PC-3 (cell line): ENCODE results near the gene FRMD4B.

Experiments
- CTCF ChIP-seq: fragments of 300-600 bp; sonication (generic); conservative IDR thresholded peaks from 2 replicates; pipeline ENCODE4 v1.5.1; 2017; ENCODE audit warnings: antibody characterized with exemption, low read depth, mild to moderate bottlenecking, low read length
- EZH2 ChIP-seq: fragments of 300-600 bp; sonication (generic); IDR thresholded peaks from one replicate; pipeline ENCODE4 v1.6.1; 2017; ENCODE audit warnings: antibody characterized with exemption, mild to moderate bottlenecking, low read length; ENCODE audit not compliant: unreplicated experiment

DNA sequence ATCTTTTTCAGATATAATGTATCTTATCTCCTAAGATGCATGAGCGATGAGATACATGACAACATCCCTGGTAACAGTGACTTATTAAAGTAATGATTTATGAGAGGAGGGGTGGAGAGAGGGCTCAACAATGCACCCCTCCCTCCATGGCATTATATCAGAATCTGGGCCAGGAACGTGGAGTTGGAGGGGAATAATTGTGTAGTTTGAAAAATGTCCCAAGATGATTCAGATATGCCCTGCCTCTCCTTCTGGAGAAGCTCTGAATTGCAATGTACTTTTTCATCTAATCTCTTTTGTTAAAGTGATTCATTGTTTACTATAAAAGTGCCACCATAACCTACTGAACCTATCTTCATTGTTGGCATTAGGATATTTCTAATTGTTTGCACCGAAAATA, 86.5 kb downstream of the FRMD4B start:
- TF ChIP-seq CTCF (peak; percentile 32; the same call in 1 of the 2 replicates), EZH2 (no peak)
